Measurements from ENCODE around the gene PPP2R2C. TPM values are rescaled to one million over a fixed set of nuclear protein-coding genes. Genes with fewer than 3 reads are reported as not detected.

PPP2R2C gene
- total and polyA plus RNA-seq, 2 of the 4 experiments (the other 2 are of a cell fraction) = 0.03 TPM; not detected in 1

GRCh38 chr4:6338951-6339817 is 133.2 kb downstream of the PPP2R2C start:
- H3K23ac ChIP-seq (ENCODE audit: low read depth, low read length) = no peak overlapping the region
- H2AFZ ChIP-seq (replicated peaks; ENCODE audit: low read length, poor library complexity) = no peak overlapping the region
- no peaks in the 10 kb centered on the region for H3K36me3 ChIP-seq (ENCODE audit: control insufficient read depth, insufficient read depth, low read length)
- H2AK9ac ChIP-seq (replicated peaks; ENCODE audit: low read depth, low read length, poor library complexity) = no peak overlapping the region
- no peaks in the 10 kb centered on the region for H3K4me1 ChIP-seq (ENCODE audit: control insufficient read depth, insufficient read depth, low read length)
- ChIA-PET POLR2A (ENCODE audit: unreplicated experiment) (no interaction called here), CTCF (no interaction called here)
- no peak overlapping the region for H2AK5ac ChIP-seq (ENCODE audit: low read depth, low read length)
- no peak overlapping the region for H2BK20ac ChIP-seq (ENCODE audit: low read depth, low read length)
- H3K56ac ChIP-seq (ENCODE audit: extremely low read depth, insufficient read depth, low read length) = no peak overlapping the region
- no peak overlapping the region for H2BK5ac ChIP-seq (ENCODE audit: low read depth, low read length, poor library complexity, severe bottlenecking)
- in situ Hi-C loops (cut with MboI; ENCODE audit: low sequenced_read_pairs) (no loop called here), dilution Hi-C loops (cut with HindIII; ENCODE audit: low sequenced_read_pairs, unreplicated experiment) (no loop called here), intact Hi-C loops (cut with micrococcal nuclease) (no loop called here)
- no peak overlapping the region for H2BK120ac ChIP-seq (ENCODE audit: low read depth, low read length)
- no peaks in the 10 kb centered on the region for H4K20me1 ChIP-seq (ENCODE audit: insufficient read depth, low read length)
- no peak overlapping the region for H3K18ac ChIP-seq (ENCODE audit: low read depth, low read length)
- no peak for ATAC-seq (ENCODE audit: low read depth)
- H3K9me1 ChIP-seq (ENCODE audit: insufficient read depth, low read length) = no peaks in the 10 kb centered on the region
- H3K79me1 ChIP-seq (ENCODE audit: low read depth in 1 of 2, low read length in 2 of 2) = no peaks in the 10 kb centered on the region
- no peak overlapping the region for H3K4me3 ChIP-seq (ENCODE audit: insufficient read depth, low read depth, low read length)
- no peak for DNase-seq
- H3K9me3 ChIP-seq (ENCODE audit: control insufficient read depth, insufficient read depth, low read length) = no peaks in the 10 kb centered on the region
- H3K27ac ChIP-seq (ENCODE audit: insufficient read depth, low read length) = no peak overlapping the region
- H4K8ac ChIP-seq (ENCODE audit: low read depth in 2 of 2, low read length in 2 of 2) = no peak overlapping the region
- no peak overlapping the region for H2BK15ac ChIP-seq (ENCODE audit: low read depth, low read length)
- H3K4ac ChIP-seq (ENCODE audit: low read depth, low read length) = no peak overlapping the region
- no peak overlapping the region for H3K9ac ChIP-seq (ENCODE audit: low read depth, low read length)
- H3K27me3 ChIP-seq (ENCODE audit: control insufficient read depth, insufficient read depth, low read length) = peaks cover 19% of the 10 kb centered on the region
- no peak overlapping the region for H4K5ac ChIP-seq (ENCODE audit: low read depth, low read length)
- no TSS peak for BruUV-seq (replicated peaks)
- H4K91ac ChIP-seq (ENCODE audit: insufficient read depth, low read depth, low read length) = no peak overlapping the region
- no peak overlapping the region for H3K14ac ChIP-seq (replicated peaks; ENCODE audit: low read depth, low read length)
- H3K4me2 ChIP-seq (ENCODE audit: low read depth, low read length) = no peak overlapping the region
- WGBS, 2 experiments (ENCODE audit: extremely low coverage in 2 of 2, insufficient read length in 1 of 2) = 41% methylated on average over 3 of the region's 12 CpGs; no CpG with 5 or more reads in 1 of the 2 experiments
- no peak for TF ChIP-seq RAD21 (IDR thresholded peaks at IDR 0.05; ENCODE audit: low read length)
- no peak for TF ChIP-seq FOS (IDR thresholded peaks at IDR 0.05; ENCODE audit: low read depth, low read length)
- no peak for TF ChIP-seq USF2 (IDR thresholded peaks at IDR 0.05; ENCODE audit: low read depth, low read length)
- no peak for TF ChIP-seq SMC3 (IDR thresholded peaks at IDR 0.05; ENCODE audit: low read depth, low read length)
- no peak for TF ChIP-seq CEBPB (IDR thresholded peaks at IDR 0.05; ENCODE audit: low read depth, low read length)
- TF ChIP-seq POLR2A (IDR thresholded peaks at IDR 0.05; ENCODE audit: low read depth, low read length) = no peak
- no peak for TF ChIP-seq MAZ (IDR thresholded peaks at IDR 0.05; ENCODE audit: borderline replicate concordance, low read depth, low read length)
- no peak for TF ChIP-seq MXI1 (IDR thresholded peaks at IDR 0.05; ENCODE audit: borderline replicate concordance, low read depth, low read length)
- TF ChIP-seq NFE2L2 (IDR thresholded peaks at IDR 0.05; ENCODE audit: low read depth, low read length) = no peak
- TF ChIP-seq RFX5 (IDR thresholded peaks at IDR 0.05; ENCODE audit: low read depth, low read length) = no peak
- no peak for TF ChIP-seq RCOR1 (IDR thresholded peaks at IDR 0.05; ENCODE audit: insufficient replicate concordance, low read length)
- no peak for TF ChIP-seq BHLHE40 (IDR thresholded peaks at IDR 0.05; ENCODE audit: low read depth, low read length)
- TF ChIP-seq, protein P1, sequence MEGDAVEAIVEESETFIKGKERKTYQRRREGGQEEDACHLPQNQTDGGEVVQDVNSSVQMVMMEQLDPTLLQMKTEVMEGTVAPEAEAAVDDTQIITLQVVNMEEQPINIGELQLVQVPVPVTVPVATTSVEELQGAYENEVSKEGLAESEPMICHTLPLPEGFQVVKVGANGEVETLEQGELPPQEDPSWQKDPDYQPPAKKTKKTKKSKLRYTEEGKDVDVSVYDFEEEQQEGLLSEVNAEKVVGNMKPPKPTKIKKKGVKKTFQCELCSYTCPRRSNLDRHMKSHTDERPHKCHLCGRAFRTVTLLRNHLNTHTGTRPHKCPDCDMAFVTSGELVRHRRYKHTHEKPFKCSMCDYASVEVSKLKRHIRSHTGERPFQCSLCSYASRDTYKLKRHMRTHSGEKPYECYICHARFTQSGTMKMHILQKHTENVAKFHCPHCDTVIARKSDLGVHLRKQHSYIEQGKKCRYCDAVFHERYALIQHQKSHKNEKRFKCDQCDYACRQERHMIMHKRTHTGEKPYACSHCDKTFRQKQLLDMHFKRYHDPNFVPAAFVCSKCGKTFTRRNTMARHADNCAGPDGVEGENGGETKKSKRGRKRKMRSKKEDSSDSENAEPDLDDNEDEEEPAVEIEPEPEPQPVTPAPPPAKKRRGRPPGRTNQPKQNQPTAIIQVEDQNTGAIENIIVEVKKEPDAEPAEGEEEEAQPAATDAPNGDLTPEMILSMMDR (conservative IDR thresholded peaks at IDR 0.05; ENCODE audit: low read depth, low read length) = no peak
- no peak for TF ChIP-seq ELK1 (IDR thresholded peaks at IDR 0.05; ENCODE audit: borderline replicate concordance, low read depth, low read length)
- TF ChIP-seq CHD1 (IDR thresholded peaks at IDR 0.05; ENCODE audit: low read depth, low read length) = no peak

All from IMR-90 (cell line).